HG03025 (cell line): ENCODE data around the gene JTB.
"Not testable (repeated sequence)": the region's sequence is repeated elsewhere in the genome, so short reads cannot be mapped to it uniquely, and the experiment has no call there.

Experiments used
- ATAC-seq: cut with Tn5 transposase; IDR thresholded peaks from one replicate; pipeline ENCODE4 v1.9.1; 2021; ENCODE audit warnings: mild to moderate bottlenecking, moderate library complexity; ENCODE audit not compliant: unreplicated experiment, low FRiP score

JTB gene

GRCh38 chr1:153979091-153979490 lies 1.6 kb upstream of the JTB start:
- not testable (repeated sequence) for ATAC-seq

- no peak for ATAC-seq
These were observed 918 bp upstream of the JTB start for GRCh38 chr1:153978274-153978909.

GRCh38 chr1:153976819-153977249 lies 640 bp downstream of the JTB start:
- ATAC-seq: no peak

- ATAC-seq: no peak
These were observed 3.9 kb downstream of the JTB start for GRCh38 chr1:153973525-153973924.

- ATAC-seq: no peak
These were observed 4.4 kb downstream of the JTB start for GRCh38 chr1:153973071-153973470.

- ATAC-seq: no peak
These were observed 7.1 kb downstream of the JTB start for GRCh38 chr1:153970346-153970745.

- ATAC-seq: no peak
These were observed 8.5 kb downstream of the JTB start for GRCh38 chr1:153968972-153969371.

- ATAC-seq: no peak
These were observed 9.1 kb downstream of the JTB start for GRCh38 chr1:153968408-153968807.

GRCh38 chr1:153968000-153968363 lies 9.5 kb downstream of the JTB start:
- no peak for ATAC-seq

- ATAC-seq: peak; percentile 61
These were observed 10.1 kb downstream of the JTB start, which contains the start of gene CREB3L4 for GRCh38 chr1:153967107-153967999. CREB3L4 (plus strand) TSS chr1:153967902; CDS start chr1:153968526, 624 bp downstream.

GRCh38 chr1:153963850-153964331 lies 13.6 kb downstream of the JTB start:
- ATAC-seq: no peak

GRCh38 chr1:153963030-153963849 lies 14.2 kb downstream of the JTB start, which contains the start of gene SLC39A1:
SLC39A1 (minus strand) TSS chr1:153963537; CDS start chr1:153962715, 822 bp downstream.
- ATAC-seq: peak; percentile 43

GRCh38 chr1:153962088-153963029 lies 15.1 kb downstream of the JTB start:
- ATAC-seq: no peak

- no peak for ATAC-seq
These were observed 16.1 kb downstream of the JTB start for GRCh38 chr1:153961421-153961820.

- no peak for ATAC-seq
These were observed 17.3 kb downstream of the JTB start for GRCh38 chr1:153960206-153960605.

GRCh38 chr1:153959454-153959853 lies 18.0 kb downstream of the JTB start:
- ATAC-seq: no peak

- ATAC-seq: no peak
These were observed 18.6 kb downstream of the JTB start for GRCh38 chr1:153958961-153959260.

- ATAC-seq: peak; percentile 74
These were observed 19.1 kb downstream of the JTB start, which contains the start of gene CRTC2 for GRCh38 chr1:153958111-153958960. CRTC2 (minus strand) TSS chr1:153958612; CDS start chr1:153958497, 115 bp downstream.

GRCh38 chr1:153957744-153958110 lies 19.7 kb downstream of the JTB start:
- peak; percentile 3 for ATAC-seq
